Hepatocyte (in vitro differentiated cells): Measurements from ENCODE around the gene ZPBP2. TPM values are rescaled to one million over a fixed set of nuclear protein-coding genes. Genes with fewer than 3 reads are reported as not detected.

Experiments
- DNase-seq: peaks from one replicate; pipeline ENCODE4 v3.0.0-alpha.2; 2016; ENCODE audit warnings: low spot score
- H2AFZ ChIP-seq: fragments of 200-600 bp; sonication (generic); 2 replicates; pipeline ENCODE4 v1.6.0; 2016; ENCODE audit warnings: antibody characterized with exemption, mild to moderate bottlenecking
- H3K27ac ChIP-seq: fragments of 200-600 bp; sonication (generic); 2 replicates; pipeline ENCODE4 v1.5.1; 2016; ENCODE audit warnings: mild to moderate bottlenecking
- H3K27me3 ChIP-seq: fragments of 200-600 bp; sonication (generic); 2 replicates; pipeline ENCODE4 v1.6.1; 2016
- H3K36me3 ChIP-seq: fragments of 200-600 bp; sonication (generic); replicated peaks from 2 replicates; pipeline ENCODE4 v1.5.1; 2016; ENCODE audit warnings: low read depth; ENCODE audit not compliant: insufficient read depth
- H3K4me1 ChIP-seq: fragments of 200-600 bp; sonication (generic); 2 replicates; pipeline ENCODE4 v1.5.1; 2016; ENCODE audit warnings: mild to moderate bottlenecking, moderate library complexity; ENCODE audit not compliant: insufficient read depth
- H3K4me2 ChIP-seq: fragments of 200-600 bp; sonication (generic); 2 replicates; pipeline ENCODE4 v1.6.0; 2016
- H3K4me3 ChIP-seq: fragments of 200-600 bp; sonication (generic); 2 replicates; pipeline ENCODE4 v1.5.1; 2016; ENCODE audit warnings: mild to moderate bottlenecking
- H3K79me2 ChIP-seq: fragments of 200-600 bp; sonication (generic); 2 replicates; pipeline ENCODE4 v1.6.0; 2017; ENCODE audit warnings: mild to moderate bottlenecking
- H3K9me2 ChIP-seq: fragments of 200-600 bp; sonication (generic); replicated peaks from 2 replicates; pipeline ENCODE4 v1.6.0; 2017; ENCODE audit warnings: mild to moderate bottlenecking; ENCODE audit not compliant: insufficient read depth
- H3K9me3 ChIP-seq: fragments of 200-600 bp; sonication (generic); 2 replicates; pipeline ENCODE4 v1.5.1; 2016; ENCODE audit warnings: low read depth, mild to moderate bottlenecking
- H4K20me1 ChIP-seq: fragments of 200-600 bp; sonication (generic); 2 replicates; pipeline ENCODE4 v1.6.0; 2016; ENCODE audit warnings: mild to moderate bottlenecking; ENCODE audit not compliant: insufficient read depth, poor library complexity, severe bottlenecking
- EZH2 ChIP-seq: fragments of 200-600 bp; sonication (generic); IDR thresholded peaks from 2 replicates; pipeline ENCODE4 v1.6.1; 2016; ENCODE audit warnings: antibody characterized with exemption, mild to moderate bottlenecking, borderline replicate concordance
- EZH2phosphoT487 ChIP-seq: fragments of 200-600 bp; sonication (generic); IDR thresholded peaks from one replicate; pipeline ENCODE4 v1.6.1; 2018; ENCODE audit warnings: antibody characterized with exemption, mild to moderate bottlenecking, low read depth, moderate library complexity; ENCODE audit not compliant: unreplicated experiment, severe bottlenecking
- WGBS: methylation state at CpG from one replicate; pipeline ENCODE4 v1.1.6; 2016; ENCODE audit warnings: low lambda C conversion rate; ENCODE audit errors: missing lambda C conversion rate; 5-methylcytosine and 5-hydroxymethylcytosine counted together
- polyA plus RNA-seq: library from polyadenylated mRNA; unstranded; fragments of >200 nt; fragmentation: Nextera tagmentation; extraction: Ambion mirVana; gene quantifications from 2 replicates; pipeline ENCODE4 v1.2.1, GENCODE V29; 2016
- total RNA-seq: library from RNA; depleted of rRNA; stranded (reverse); fragments of >200 nt; gene quantifications from 2 replicates; pipeline ENCODE4 v1.2.3, GENCODE V29; 2014
- TF ChIP-seq, protein P1 (sequence below): fragments of 200-600 bp; sonication (generic); IDR thresholded peaks from 2 replicates; pipeline ENCODE4 v1.5.1; 2016; ENCODE audit warnings: antibody characterized with exemption, mild to moderate bottlenecking; ENCODE audit not compliant: poor library complexity

ZPBP2 gene
- total and polyA plus RNA-seq, 2 experiments from 2014 or later: not detected

DNA sequence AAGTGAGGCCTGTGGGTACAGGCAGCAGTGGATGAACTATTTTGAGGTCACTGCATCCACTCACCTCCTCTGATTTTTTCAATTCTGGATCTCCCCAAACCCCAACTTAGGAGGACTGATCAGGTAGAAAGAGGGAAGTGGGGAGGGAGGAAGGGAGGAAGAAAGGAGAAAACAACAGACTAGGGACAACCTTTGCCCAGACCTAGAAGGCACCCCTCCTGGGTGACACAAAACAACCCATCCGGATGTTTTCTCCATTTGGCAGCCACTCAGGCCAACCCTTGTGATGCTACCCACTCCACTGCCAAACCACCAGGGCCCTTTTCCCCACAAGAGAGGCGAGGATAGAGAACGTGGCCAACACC lies 56.7 kb downstream of the ZPBP2 start:
- Histone ChIP-seq H3K36me3 (no peaks in the 10 kb centered on the region), H3K9me2 (no peaks in the 10 kb centered on the region), H3K27me3 (no peaks in the 10 kb centered on the region), H3K4me3 (no peak overlapping the region), H3K79me2 (peaks cover 38% of the 10 kb centered on the region), H3K4me2 (peak overlapping the region; percentile 1), H4K20me1 (peaks cover 20% of the 10 kb centered on the region), H3K27ac (no peak overlapping the region), H3K9me3 (no peaks in the 10 kb centered on the region), H3K4me1 (peaks cover 20% of the 10 kb centered on the region), H2AFZ (no peak overlapping the region)
- WGBS: 84% methylated on average over 3 of the region's 3 CpGs
- no peak for TF ChIP-seq EZH2phosphoT487
- TF ChIP-seq, protein P1, sequence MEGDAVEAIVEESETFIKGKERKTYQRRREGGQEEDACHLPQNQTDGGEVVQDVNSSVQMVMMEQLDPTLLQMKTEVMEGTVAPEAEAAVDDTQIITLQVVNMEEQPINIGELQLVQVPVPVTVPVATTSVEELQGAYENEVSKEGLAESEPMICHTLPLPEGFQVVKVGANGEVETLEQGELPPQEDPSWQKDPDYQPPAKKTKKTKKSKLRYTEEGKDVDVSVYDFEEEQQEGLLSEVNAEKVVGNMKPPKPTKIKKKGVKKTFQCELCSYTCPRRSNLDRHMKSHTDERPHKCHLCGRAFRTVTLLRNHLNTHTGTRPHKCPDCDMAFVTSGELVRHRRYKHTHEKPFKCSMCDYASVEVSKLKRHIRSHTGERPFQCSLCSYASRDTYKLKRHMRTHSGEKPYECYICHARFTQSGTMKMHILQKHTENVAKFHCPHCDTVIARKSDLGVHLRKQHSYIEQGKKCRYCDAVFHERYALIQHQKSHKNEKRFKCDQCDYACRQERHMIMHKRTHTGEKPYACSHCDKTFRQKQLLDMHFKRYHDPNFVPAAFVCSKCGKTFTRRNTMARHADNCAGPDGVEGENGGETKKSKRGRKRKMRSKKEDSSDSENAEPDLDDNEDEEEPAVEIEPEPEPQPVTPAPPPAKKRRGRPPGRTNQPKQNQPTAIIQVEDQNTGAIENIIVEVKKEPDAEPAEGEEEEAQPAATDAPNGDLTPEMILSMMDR: no peak
- no peak for TF ChIP-seq EZH2
- DNase-seq: no peak

GRCh38 chr17:39925282-39926134 lies 57.5 kb downstream of the ZPBP2 start:
- peaks cover 20% of the 10 kb centered on the region for H4K20me1 ChIP-seq
- H3K79me2 ChIP-seq: peaks cover 38% of the 10 kb centered on the region

DNA sequence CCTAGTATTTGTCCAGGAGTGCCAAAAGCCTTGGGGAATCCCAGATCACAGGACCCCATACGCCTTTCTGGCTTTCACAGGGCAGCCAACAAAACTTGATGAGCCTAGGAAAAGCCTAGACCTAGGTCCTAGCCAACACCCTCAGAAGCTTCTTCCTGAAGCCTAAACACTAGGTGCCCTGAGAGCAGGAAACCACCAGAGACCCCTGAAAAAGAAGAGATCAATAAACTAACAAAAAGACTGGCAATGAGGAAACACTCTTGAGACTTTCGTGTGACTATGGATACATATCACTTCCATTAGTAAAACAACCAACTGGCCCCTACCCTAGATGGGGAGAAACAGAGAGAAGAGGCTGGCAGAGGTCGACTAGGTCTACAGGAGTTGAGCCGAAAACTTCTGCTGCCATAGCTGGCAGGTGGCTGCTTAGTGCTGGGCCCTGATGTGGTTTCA lies 58.2 kb downstream of the ZPBP2 start:
- Histone ChIP-seq H3K4me2 (peak overlapping the region; percentile 97), H3K9me2 (no peaks in the 10 kb centered on the region), H3K4me1 (peaks cover 20% of the 10 kb centered on the region), H3K4me3 (peak overlapping the region; percentile 54), H3K9me3 (no peaks in the 10 kb centered on the region), H3K27ac (peak overlapping the region; percentile 95), H3K36me3 (no peaks in the 10 kb centered on the region), H4K20me1 (peaks cover 20% of the 10 kb centered on the region), H2AFZ (no peak overlapping the region), H3K79me2 (peaks cover 38% of the 10 kb centered on the region), H3K27me3 (no peaks in the 10 kb centered on the region)
- 43% methylated on average over 4 of the region's 4 CpGs for WGBS
- TF ChIP-seq, protein P1: no peak
- no peak for TF ChIP-seq EZH2phosphoT487
- DNase-seq: no peak

More at GRCh38 chr17:39925282-39926134, 57.5 kb downstream of the ZPBP2 start:
- Histone ChIP-seq H3K36me3 (no peaks in the 10 kb centered on the region), H3K27ac (peak overlapping the region; percentile 95), H3K9me3 (no peaks in the 10 kb centered on the region), H3K4me3 (no peak overlapping the region), H3K9me2 (no peaks in the 10 kb centered on the region), H3K4me1 (peaks cover 20% of the 10 kb centered on the region), H3K4me2 (peak overlapping the region; percentile 97), H2AFZ (no peak overlapping the region), H3K27me3 (no peaks in the 10 kb centered on the region)
- WGBS: 74% methylated on average over 11 of the region's 11 CpGs
- no peak for DNase-seq
- TF ChIP-seq, protein P1: no peak
- no peak for TF ChIP-seq EZH2phosphoT487
- TF ChIP-seq EZH2: no peak
